Glutamatergic neuron (in vitro differentiated cells): ENCODE results near the gene HES1. TPM values are rescaled to one million over a fixed set of nuclear protein-coding genes. Genes with fewer than 3 reads are reported as not detected.

ENCODE experiments used
- DNase-seq: peaks from one replicate; pipeline ENCODE4 v3.0.0; 2022
- H3K27ac Mint-ChIP-seq: one replicate; pipeline ENCODE4 v1.8.0; 2020; ENCODE audit warnings: mild to moderate bottlenecking, mixed read lengths, inconsistent platforms; ENCODE audit not compliant: unreplicated experiment
- H3K27me3 Mint-ChIP-seq: one replicate; pipeline ENCODE4 v1.8.0; 2020; ENCODE audit warnings: mild to moderate bottlenecking, moderate library complexity, mixed read lengths, inconsistent platforms; ENCODE audit not compliant: unreplicated experiment
- H3K36me3 Mint-ChIP-seq: one replicate; pipeline ENCODE4 v1.8.0; 2020; ENCODE audit warnings: mild to moderate bottlenecking, mixed read lengths, inconsistent platforms; ENCODE audit not compliant: unreplicated experiment
- H3K4me1 Mint-ChIP-seq: one replicate; pipeline ENCODE4 v1.8.0; 2020; ENCODE audit warnings: mild to moderate bottlenecking, low read depth, mixed read lengths, inconsistent platforms; ENCODE audit not compliant: unreplicated experiment
- H3K4me3 Mint-ChIP-seq: one replicate; pipeline ENCODE4 v1.8.0; 2020; ENCODE audit warnings: mild to moderate bottlenecking, mixed read lengths, inconsistent platforms; ENCODE audit not compliant: unreplicated experiment
- H3K9me3 Mint-ChIP-seq: one replicate; pipeline ENCODE4 v1.8.0; 2020; ENCODE audit warnings: mild to moderate bottlenecking, moderate library complexity, mixed read lengths, inconsistent platforms; ENCODE audit not compliant: unreplicated experiment
- total RNA-seq: library from RNA; stranded (reverse); fragmentation: NEBNext Ultra II Directional; extraction: Animal tissue kit (Norgen Biotek cat#: 25700); gene quantifications from one replicate; pipeline ENCODE4 v1.2.1, GENCODE V29; 2021; ENCODE audit not compliant: unreplicated experiment
- TF ChIP-seq, protein P1 (sequence below): fragments of 200-600 bp; sonication (generic); IDR thresholded peaks from one replicate; pipeline ENCODE4 v1.5.0; 2021; ENCODE audit not compliant: partially characterized antibody, unreplicated experiment

Gene HES1
- total RNA-seq, 1 donor from 2014 or later, result 0.34 TPM

DNA sequence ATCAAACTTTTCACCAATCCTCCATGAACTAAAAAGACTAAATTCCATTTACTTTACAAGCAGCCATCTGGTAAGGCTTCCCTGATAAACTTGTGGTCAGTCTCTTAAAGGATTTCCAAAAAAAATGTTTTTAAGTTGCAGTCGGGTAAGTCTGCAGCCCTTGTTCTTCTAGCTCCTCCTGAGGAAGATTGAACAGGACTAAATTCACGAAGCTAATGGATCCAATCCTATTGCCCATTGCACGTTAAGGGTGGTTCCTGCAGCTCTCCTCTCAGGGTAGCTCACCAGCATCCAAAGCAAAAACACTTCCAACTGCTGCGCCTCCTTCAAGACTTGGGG, 2.8 kb downstream of the HES1 start:
- Mint-ChIP-seq H3K9me3 (peaks cover under 1% of the 10 kb centered on the region), H3K27me3 (peaks cover 20% of the 10 kb centered on the region), H3K4me1 (peaks cover 16% of the 10 kb centered on the region), H3K4me3 (no peak overlapping the region), H3K27ac (no peak overlapping the region), H3K36me3 (no peaks in the 10 kb centered on the region)
- TF ChIP-seq, protein P1, sequence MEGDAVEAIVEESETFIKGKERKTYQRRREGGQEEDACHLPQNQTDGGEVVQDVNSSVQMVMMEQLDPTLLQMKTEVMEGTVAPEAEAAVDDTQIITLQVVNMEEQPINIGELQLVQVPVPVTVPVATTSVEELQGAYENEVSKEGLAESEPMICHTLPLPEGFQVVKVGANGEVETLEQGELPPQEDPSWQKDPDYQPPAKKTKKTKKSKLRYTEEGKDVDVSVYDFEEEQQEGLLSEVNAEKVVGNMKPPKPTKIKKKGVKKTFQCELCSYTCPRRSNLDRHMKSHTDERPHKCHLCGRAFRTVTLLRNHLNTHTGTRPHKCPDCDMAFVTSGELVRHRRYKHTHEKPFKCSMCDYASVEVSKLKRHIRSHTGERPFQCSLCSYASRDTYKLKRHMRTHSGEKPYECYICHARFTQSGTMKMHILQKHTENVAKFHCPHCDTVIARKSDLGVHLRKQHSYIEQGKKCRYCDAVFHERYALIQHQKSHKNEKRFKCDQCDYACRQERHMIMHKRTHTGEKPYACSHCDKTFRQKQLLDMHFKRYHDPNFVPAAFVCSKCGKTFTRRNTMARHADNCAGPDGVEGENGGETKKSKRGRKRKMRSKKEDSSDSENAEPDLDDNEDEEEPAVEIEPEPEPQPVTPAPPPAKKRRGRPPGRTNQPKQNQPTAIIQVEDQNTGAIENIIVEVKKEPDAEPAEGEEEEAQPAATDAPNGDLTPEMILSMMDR, result no peak
- no peak for DNase-seq

DNA sequence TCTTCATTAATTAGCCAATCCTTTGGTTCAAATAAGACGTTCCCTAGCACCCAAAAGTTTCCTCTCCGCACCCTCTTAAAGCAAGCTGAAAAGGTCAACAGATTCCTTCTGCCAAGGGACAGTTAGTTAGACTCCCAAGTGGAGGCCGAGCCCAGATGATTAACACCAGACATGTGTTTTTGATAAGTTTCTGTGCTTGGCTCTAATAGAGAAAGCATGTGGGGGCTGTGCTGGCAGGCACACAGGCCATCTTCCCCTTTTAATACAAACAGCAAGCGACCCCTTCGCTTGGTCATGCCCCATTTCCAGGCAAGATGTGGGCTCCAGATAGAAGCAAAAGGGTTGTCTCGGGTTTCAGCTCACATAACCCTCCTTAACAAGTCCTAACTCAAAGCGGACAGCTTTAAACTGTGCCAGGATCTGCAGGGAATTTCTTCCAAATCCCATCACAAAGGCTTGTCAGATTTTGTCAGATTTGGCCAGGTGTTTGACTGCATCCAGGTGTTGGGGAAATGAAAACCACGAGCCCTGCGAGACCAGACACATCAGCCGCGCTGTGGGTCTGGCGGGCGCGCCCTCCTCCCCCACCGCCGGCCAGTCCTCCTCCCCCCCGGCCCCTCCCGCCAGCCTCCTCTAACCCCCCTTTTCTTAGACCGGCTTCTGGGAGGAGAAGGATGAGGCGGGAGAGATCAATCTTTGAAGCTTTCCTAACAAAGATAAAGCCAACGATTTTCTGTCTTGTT, 3.3 kb downstream of the HES1 start:
- TF ChIP-seq, protein P1, result no peak
- DNase-seq, result no peak
- peaks cover 16% of the 10 kb centered on the region for H3K4me1 Mint-ChIP-seq
- H3K36me3 Mint-ChIP-seq, result no peaks in the 10 kb centered on the region
- H3K27me3 Mint-ChIP-seq, result peaks cover 20% of the 10 kb centered on the region
- H3K27ac Mint-ChIP-seq, result no peak overlapping the region
- H3K9me3 Mint-ChIP-seq, result no peaks in the 10 kb centered on the region
- H3K4me3 Mint-ChIP-seq, result peak overlapping the region; percentile 44

DNA sequence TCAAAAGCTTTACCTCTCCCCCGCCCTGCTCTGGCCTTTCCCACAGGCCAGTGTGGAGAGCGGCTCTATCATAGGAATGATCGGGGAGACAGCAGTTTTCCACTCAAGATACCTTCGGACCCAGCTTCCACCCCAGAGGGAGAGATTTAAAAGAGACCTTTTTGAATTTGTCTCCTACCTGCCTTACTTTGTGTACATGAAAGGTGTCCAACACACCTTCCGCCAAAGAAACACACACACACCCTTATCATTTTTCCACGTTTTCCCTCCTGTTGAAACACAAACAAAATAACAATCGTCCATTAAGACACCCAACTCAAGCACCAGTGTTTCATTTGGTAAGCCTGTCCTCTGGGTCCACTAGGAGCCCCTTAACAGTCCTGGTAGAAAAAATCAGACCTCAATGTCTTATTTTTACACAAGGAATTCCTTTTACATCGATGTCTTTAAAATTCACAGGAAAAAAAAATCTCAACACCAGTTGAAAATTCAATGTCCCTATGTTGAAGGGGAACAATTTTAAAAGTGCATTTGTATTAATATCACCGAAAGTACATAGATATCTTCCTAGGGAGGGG, 4.0 kb downstream of the HES1 start:
- Mint-ChIP-seq H3K9me3 (no peaks in the 10 kb centered on the region), H3K4me1 (peaks cover 16% of the 10 kb centered on the region), H3K27me3 (peaks cover 19% of the 10 kb centered on the region), H3K4me3 (peak overlapping the region; percentile 44), H3K27ac (no peak overlapping the region), H3K36me3 (no peaks in the 10 kb centered on the region)
- no peak for DNase-seq
- TF ChIP-seq, protein P1, result no peak

DNA sequence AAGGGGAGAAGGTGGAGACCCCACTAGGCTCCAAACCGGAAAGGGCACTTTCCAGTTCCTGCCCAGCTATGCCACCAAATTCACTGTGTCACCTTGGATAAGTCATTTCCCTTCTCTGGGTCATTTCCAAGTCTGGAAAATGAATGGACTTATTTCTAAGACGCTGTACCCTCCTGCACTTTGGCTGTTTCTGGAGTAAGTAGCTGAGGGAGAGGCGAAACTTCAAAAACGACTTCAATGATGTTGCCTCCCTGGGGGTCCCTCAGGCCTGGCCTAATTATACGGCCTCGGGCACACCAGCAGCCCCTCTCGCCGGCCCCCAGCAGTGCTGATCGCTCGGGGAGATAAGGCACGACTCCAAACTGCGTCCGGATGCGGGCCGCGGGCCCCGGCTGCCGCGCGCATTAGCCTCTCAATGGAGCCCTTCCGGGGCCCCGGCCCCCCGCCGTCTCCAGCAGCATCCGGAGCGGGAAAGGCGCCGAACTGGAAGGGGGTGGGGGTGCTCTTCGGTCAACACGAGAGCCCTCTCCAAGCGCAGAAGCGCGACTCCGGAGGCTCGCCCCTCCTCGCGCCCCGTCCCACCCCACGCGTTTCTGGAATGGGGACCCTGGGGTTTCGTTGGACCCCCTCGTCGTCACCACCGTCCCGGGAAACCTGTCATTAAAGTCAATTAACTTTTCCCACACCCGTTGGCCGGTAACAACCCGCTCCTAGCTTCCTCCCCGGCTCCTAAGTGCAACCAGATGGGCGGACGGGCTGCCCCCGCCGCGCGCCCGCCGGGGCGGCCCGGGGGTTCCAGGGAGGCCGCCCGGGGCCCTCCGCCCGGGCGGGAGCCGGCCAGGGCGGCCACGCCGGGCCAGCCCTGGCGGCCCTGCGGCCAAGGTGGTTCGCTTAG, 4.8 kb downstream of the HES1 start:
- Mint-ChIP-seq H3K4me3 (peak overlapping the region; percentile 44), H3K9me3 (no peaks in the 10 kb centered on the region), H3K27ac (no peak overlapping the region), H3K36me3 (no peaks in the 10 kb centered on the region), H3K27me3 (peaks cover 18% of the 10 kb centered on the region), H3K4me1 (peaks cover 16% of the 10 kb centered on the region)
- TF ChIP-seq, protein P1, result no peak
- peak; percentile 36 for DNase-seq
